Smooth muscle cell (in vitro differentiated cells): ENCODE data around the gene SMC4. TPM values are rescaled to one million over a fixed set of nuclear protein-coding genes. Genes with fewer than 3 reads are reported as not detected.

Experiments
- DNase-seq: peaks from one replicate; lab custom pipeline; 2025; ENCODE audit not compliant: unreplicated experiment; lab: John Stamatoyannopoulos, UW
- H2AFZ ChIP-seq: fragments of 200-600 bp; sonication (generic); 2 replicates; pipeline ENCODE4 v1.6.0; 2016; ENCODE audit warnings: antibody characterized with exemption, low read depth, mild to moderate bottlenecking
- H3F3A ChIP-seq: fragments of 200-600 bp; sonication (generic); 2 replicates; pipeline ENCODE4 v1.6.0; 2017; ENCODE audit warnings: antibody characterized with exemption, low read depth
- H3K27ac ChIP-seq: fragments of 200-600 bp; sonication (generic); 2 replicates; pipeline ENCODE4 v1.5.1; 2016; ENCODE audit warnings: low read depth, mild to moderate bottlenecking
- H3K27me3 ChIP-seq: fragments of 200-600 bp; sonication (generic); 2 replicates; pipeline ENCODE4 v1.6.1; 2016; ENCODE audit warnings: low read depth, mild to moderate bottlenecking
- H3K36me3 ChIP-seq: fragments of 200-600 bp; sonication (generic); 2 replicates; pipeline ENCODE4 v1.5.1; 2016; ENCODE audit warnings: low read depth
- H3K4me1 ChIP-seq: fragments of 200-600 bp; sonication (generic); 2 replicates; pipeline ENCODE4 v1.5.1; 2016; ENCODE audit warnings: low read depth
- H3K4me2 ChIP-seq: fragments of 200-600 bp; sonication (generic); 2 replicates; pipeline ENCODE4 v1.6.0; 2016; ENCODE audit warnings: mild to moderate bottlenecking
- H3K4me3 ChIP-seq: fragments of 200-600 bp; sonication (generic); 2 replicates; pipeline ENCODE4 v1.5.1; 2016; ENCODE audit warnings: mild to moderate bottlenecking
- H3K79me2 ChIP-seq: fragments of 200-600 bp; sonication (generic); 2 replicates; pipeline ENCODE4 v1.6.0; 2016; ENCODE audit warnings: low read depth, mild to moderate bottlenecking
- H3K9ac ChIP-seq: fragments of 200-600 bp; sonication (generic); 2 replicates; pipeline ENCODE4 v1.6.0; 2016; ENCODE audit warnings: low read depth
- H3K9me3 ChIP-seq: fragments of 200-600 bp; sonication (generic); replicated peaks from 2 replicates; pipeline ENCODE4 v1.5.1; 2016; ENCODE audit warnings: low read depth
- H4K20me1 ChIP-seq: fragments of 200-600 bp; sonication (generic); 2 replicates; pipeline ENCODE4 v1.6.0; 2016; ENCODE audit warnings: low read depth
- WGBS: methylation state at CpG from one replicate; pipeline ENCODE4 v1.1.7; 2016; ENCODE audit warnings: low lambda C conversion rate; 5-methylcytosine and 5-hydroxymethylcytosine counted together
- polyA plus RNA-seq: library from polyadenylated mRNA; unstranded; fragments of >200 nt; fragmentation: Nextera tagmentation; extraction: Ambion mirVana; gene quantifications from 2 replicates; pipeline ENCODE4 v1.2.1, GENCODE V29; 2016
- total RNA-seq: library from RNA; depleted of rRNA; stranded (reverse); fragments of >200 nt; gene quantifications from 2 replicates; pipeline ENCODE4 v1.2.3, GENCODE V29; 2014
- TF ChIP-seq, protein P1 (sequence below): fragments of 200-600 bp; sonication (generic); IDR thresholded peaks from 2 replicates; pipeline ENCODE4 v1.5.1; 2017; ENCODE audit warnings: borderline replicate concordance, mild to moderate bottlenecking, antibody characterized with exemption; ENCODE audit not compliant: insufficient read depth, poor library complexity, severe bottlenecking

SMC4 gene
- total and polyA plus RNA-seq, 2 experiments from 2014 or later: 55.1 to 122 TPM

DNA sequence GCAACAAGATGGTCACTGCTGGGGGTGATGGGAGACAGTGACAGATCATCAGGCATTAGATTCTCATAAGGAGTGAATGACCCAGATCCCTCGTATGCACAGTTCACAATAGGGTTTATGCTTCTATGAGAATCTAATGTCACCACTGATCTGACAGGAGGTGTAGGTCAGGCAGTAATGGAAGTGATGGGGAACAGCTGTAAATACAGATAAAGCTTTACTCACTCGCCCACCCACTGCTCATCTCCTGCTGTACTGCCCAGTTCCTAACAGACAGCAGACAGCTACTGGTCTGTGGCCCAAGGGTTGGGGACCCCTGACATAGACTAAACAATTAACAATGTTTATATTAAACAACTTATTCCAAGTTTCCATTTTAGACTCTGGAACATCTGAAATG lies 25.8 kb upstream of the SMC4 start:
- no peak overlapping the region for H3K9ac ChIP-seq
- no peak overlapping the region for H2AFZ ChIP-seq
- H3K4me3 ChIP-seq: no peak overlapping the region
- no peak overlapping the region for H3K4me2 ChIP-seq
- TF ChIP-seq, protein P1, sequence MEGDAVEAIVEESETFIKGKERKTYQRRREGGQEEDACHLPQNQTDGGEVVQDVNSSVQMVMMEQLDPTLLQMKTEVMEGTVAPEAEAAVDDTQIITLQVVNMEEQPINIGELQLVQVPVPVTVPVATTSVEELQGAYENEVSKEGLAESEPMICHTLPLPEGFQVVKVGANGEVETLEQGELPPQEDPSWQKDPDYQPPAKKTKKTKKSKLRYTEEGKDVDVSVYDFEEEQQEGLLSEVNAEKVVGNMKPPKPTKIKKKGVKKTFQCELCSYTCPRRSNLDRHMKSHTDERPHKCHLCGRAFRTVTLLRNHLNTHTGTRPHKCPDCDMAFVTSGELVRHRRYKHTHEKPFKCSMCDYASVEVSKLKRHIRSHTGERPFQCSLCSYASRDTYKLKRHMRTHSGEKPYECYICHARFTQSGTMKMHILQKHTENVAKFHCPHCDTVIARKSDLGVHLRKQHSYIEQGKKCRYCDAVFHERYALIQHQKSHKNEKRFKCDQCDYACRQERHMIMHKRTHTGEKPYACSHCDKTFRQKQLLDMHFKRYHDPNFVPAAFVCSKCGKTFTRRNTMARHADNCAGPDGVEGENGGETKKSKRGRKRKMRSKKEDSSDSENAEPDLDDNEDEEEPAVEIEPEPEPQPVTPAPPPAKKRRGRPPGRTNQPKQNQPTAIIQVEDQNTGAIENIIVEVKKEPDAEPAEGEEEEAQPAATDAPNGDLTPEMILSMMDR: no peak
- peaks cover 7% of the 10 kb centered on the region for H3K36me3 ChIP-seq
- no peaks in the 10 kb centered on the region for H3F3A ChIP-seq
- H3K27ac ChIP-seq: no peak overlapping the region
- no peaks in the 10 kb centered on the region for H3K27me3 ChIP-seq
- H3K4me1 ChIP-seq: no peaks in the 10 kb centered on the region
- no peaks in the 10 kb centered on the region for H4K20me1 ChIP-seq
- H3K9me3 ChIP-seq: no peaks in the 10 kb centered on the region
- H3K79me2 ChIP-seq: no peaks in the 10 kb centered on the region
- DNase-seq: no peak
- WGBS: 88% methylated on average over 2 of the region's 2 CpGs

DNA sequence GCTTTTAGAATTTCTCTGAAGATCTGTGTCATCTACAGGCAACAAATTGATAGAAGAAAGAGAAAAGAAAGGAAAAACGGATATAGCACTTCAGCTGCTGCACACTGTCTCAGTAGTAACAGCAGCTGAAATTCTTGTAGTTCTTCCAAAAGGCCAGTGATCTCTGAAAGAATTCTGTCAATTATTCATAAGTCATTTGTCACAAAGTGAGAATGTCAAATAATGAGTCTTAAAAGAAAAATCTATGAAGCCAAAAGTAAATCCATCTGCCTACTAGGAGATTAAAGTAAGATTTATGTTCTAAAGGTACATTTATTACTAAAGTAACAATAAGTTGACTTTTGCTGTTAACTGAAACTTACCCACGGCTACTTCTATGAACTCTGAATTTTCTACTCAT lies 25.0 kb upstream of the SMC4 start:
- TF ChIP-seq, protein P1: no peak
- no peaks in the 10 kb centered on the region for H3K79me2 ChIP-seq
- DNase-seq: no peak
- no peak overlapping the region for H3K4me3 ChIP-seq
- H2AFZ ChIP-seq: no peak overlapping the region
- H3K27ac ChIP-seq: no peak overlapping the region
- H3K36me3 ChIP-seq: peaks cover 7% of the 10 kb centered on the region
- no peaks in the 10 kb centered on the region for H3F3A ChIP-seq
- H4K20me1 ChIP-seq: no peaks in the 10 kb centered on the region
- 96% methylated on average over 2 of the region's 2 CpGs for WGBS
- no peaks in the 10 kb centered on the region for H3K4me1 ChIP-seq
- no peaks in the 10 kb centered on the region for H3K9me3 ChIP-seq
- no peaks in the 10 kb centered on the region for H3K27me3 ChIP-seq
- H3K9ac ChIP-seq: no peak overlapping the region
- no peak overlapping the region for H3K4me2 ChIP-seq

DNA sequence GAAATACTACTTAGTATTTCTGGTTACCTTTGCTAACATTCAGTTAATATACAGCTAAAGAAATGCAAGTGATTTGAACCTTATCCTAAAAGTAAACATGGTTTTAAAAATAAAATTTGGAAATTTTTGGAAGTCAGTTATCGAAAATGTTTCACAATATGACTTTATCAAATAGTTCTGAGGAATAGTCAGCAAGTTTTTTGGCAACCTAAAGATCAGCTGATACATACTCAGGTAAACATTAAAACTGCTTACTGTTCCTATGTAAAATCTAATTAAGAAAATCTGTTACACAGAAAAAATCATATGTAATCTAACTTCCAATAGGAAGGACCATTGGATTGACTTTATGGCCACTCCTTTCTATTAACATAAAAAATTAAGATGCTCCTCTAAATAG lies 24.5 kb upstream of the SMC4 start:
- Histone ChIP-seq H3K4me1 (no peaks in the 10 kb centered on the region), H3K27me3 (no peaks in the 10 kb centered on the region), H3K36me3 (peaks cover 7% of the 10 kb centered on the region), H3F3A (no peaks in the 10 kb centered on the region), H3K9ac (no peak overlapping the region), H3K4me3 (no peak overlapping the region), H3K9me3 (no peaks in the 10 kb centered on the region), H4K20me1 (no peaks in the 10 kb centered on the region), H2AFZ (no peak overlapping the region), H3K79me2 (no peaks in the 10 kb centered on the region), H3K4me2 (no peak overlapping the region), H3K27ac (no peak overlapping the region)
- DNase-seq: no peak
- TF ChIP-seq, protein P1: no peak
- 100% methylated on average over 1 of the region's 1 CpG for WGBS

DNA sequence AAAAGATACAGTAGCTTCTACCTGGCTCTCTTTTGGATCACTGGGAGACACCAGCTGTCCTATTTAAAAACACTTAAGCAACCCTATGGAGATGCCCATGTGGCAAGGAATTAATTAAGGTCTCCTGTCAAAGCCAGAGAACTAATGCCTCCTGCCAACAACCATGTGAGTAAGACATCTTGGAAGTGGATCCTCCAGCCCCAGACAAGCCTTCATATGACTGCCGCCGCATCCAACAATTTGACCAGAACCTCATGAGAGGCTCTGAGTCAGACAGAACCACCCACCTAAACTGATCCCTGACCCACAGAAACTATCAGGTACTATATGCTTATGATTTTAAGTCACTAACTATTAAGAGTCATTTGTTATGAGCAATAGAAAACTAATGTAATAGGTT lies 22.8 kb upstream of the SMC4 start:
- peaks cover 2% of the 10 kb centered on the region for H3K4me1 ChIP-seq
- no peaks in the 10 kb centered on the region for H3K9me3 ChIP-seq
- H3K4me3 ChIP-seq: no peak overlapping the region
- no peak overlapping the region for H3K4me2 ChIP-seq
- DNase-seq: no peak
- H2AFZ ChIP-seq: no peak overlapping the region
- no peak overlapping the region for H3K27ac ChIP-seq
- whole genome bisulfite sequencing: 94% methylated on average over 2 of the region's 2 CpGs
- H3F3A ChIP-seq: no peaks in the 10 kb centered on the region
- peaks cover 7% of the 10 kb centered on the region for H3K36me3 ChIP-seq
- H4K20me1 ChIP-seq: no peaks in the 10 kb centered on the region
- H3K27me3 ChIP-seq: no peaks in the 10 kb centered on the region
- TF ChIP-seq, protein P1: no peak
- no peaks in the 10 kb centered on the region for H3K79me2 ChIP-seq
- H3K9ac ChIP-seq: no peak overlapping the region
